Ishikawa (cell line): ENCODE results near the gene DCUN1D2.

Source experiments
- CEBPB ChIP-seq: IDR thresholded peaks from 2 replicates; pipeline ENCODE4 v1.6.1; 2012
- CREB1 ChIP-seq: IDR thresholded peaks from 2 replicates; pipeline ENCODE4 v1.6.1; 2012; ENCODE audit warnings: low read depth
- EGR1 ChIP-seq: IDR thresholded peaks from 2 replicates; pipeline ENCODE4 v1.6.1; 2012
- EP300 ChIP-seq: IDR thresholded peaks from 2 replicates; pipeline ENCODE4 v1.6.1; 2012; ENCODE audit warnings: borderline replicate concordance
- FOXM1 ChIP-seq: IDR thresholded peaks from 2 replicates; pipeline ENCODE4 v1.6.1; 2012; ENCODE audit warnings: low read depth, borderline replicate concordance
- NFIC ChIP-seq: IDR thresholded peaks from 2 replicates; pipeline ENCODE4 v1.6.1; 2012
- RAD21 ChIP-seq: IDR thresholded peaks from 2 replicates; pipeline ENCODE4 v1.6.1; 2012; ENCODE audit warnings: low read depth
- TAF1 ChIP-seq: IDR thresholded peaks from 2 replicates; pipeline ENCODE4 v1.6.1; 2012; ENCODE audit warnings: low read depth, mild to moderate bottlenecking
- TCF12 ChIP-seq: IDR thresholded peaks from 2 replicates; pipeline ENCODE4 v1.6.1; 2012; ENCODE audit warnings: low read depth
- TEAD4 ChIP-seq: IDR thresholded peaks from 2 replicates; pipeline ENCODE4 v1.6.1; 2012
- USF1 ChIP-seq: IDR thresholded peaks from 2 replicates; pipeline ENCODE4 v1.6.1; 2012
- YY1 ChIP-seq: IDR thresholded peaks from 2 replicates; pipeline ENCODE4 v1.6.1; 2012; ENCODE audit warnings: low read depth
- ZBTB7A ChIP-seq: IDR thresholded peaks from 2 replicates; pipeline ENCODE4 v1.6.1; 2012; ENCODE audit warnings: low read depth
- TF ChIP-seq, protein P1 (sequence below): IDR thresholded peaks from 2 replicates; pipeline ENCODE4 v1.6.1; 2012
- TF ChIP-seq, protein P2 (sequence below): IDR thresholded peaks from 2 replicates; pipeline ENCODE4 v1.6.1; 2012; ENCODE audit warnings: low read depth, mild to moderate bottlenecking

Gene DCUN1D2

DNA sequence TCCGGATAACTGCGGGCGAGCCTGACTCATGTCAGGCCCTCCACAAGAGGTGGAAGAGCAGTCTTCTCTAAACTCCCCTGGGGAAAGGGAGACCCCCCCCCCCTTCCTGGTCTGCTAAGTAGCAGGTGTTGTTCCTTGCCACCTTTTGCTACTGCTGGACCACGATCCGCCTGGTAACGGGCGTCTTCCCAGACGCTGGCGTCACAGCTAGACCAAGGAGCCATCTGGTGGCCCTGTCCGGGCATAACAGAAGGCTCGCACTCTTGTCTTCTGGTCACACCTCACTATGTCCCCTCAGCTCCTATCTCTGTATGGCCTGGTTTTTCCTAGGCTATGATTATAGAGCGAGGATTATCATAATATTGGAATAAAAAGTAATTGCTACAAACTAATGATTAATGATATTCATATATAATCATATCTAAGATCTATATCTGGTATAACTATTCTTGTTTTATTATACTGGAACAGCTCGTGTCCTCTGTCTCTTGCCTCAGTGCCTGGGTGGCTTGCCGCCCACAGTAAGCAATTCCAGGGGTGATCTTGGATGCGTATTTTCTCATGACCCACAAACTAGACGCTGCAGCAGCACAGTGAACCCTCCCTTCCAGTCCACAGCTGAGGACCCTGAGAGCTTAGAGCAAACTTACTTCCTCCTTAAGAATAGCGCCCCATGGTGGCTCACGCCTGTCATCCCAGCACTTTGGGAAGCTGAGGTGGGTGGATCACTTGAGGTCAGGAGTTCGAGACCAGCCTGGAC lies 39.5 kb downstream of the DCUN1D2 start:
- peak; percentile 54 for TF ChIP-seq RAD21

- TF ChIP-seq EGR1 (no peak), TEAD4 (no peak), FOXM1 (no peak), TCF12 (no peak), YY1 (no peak), CREB1 (no peak), TAF1 (no peak), ZBTB7A (no peak), RAD21 (no peak)
- TF ChIP-seq, protein P1, sequence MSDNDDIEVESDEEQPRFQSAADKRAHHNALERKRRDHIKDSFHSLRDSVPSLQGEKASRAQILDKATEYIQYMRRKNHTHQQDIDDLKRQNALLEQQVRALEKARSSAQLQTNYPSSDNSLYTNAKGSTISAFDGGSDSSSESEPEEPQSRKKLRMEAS: no peak
- TF ChIP-seq, protein P2, sequence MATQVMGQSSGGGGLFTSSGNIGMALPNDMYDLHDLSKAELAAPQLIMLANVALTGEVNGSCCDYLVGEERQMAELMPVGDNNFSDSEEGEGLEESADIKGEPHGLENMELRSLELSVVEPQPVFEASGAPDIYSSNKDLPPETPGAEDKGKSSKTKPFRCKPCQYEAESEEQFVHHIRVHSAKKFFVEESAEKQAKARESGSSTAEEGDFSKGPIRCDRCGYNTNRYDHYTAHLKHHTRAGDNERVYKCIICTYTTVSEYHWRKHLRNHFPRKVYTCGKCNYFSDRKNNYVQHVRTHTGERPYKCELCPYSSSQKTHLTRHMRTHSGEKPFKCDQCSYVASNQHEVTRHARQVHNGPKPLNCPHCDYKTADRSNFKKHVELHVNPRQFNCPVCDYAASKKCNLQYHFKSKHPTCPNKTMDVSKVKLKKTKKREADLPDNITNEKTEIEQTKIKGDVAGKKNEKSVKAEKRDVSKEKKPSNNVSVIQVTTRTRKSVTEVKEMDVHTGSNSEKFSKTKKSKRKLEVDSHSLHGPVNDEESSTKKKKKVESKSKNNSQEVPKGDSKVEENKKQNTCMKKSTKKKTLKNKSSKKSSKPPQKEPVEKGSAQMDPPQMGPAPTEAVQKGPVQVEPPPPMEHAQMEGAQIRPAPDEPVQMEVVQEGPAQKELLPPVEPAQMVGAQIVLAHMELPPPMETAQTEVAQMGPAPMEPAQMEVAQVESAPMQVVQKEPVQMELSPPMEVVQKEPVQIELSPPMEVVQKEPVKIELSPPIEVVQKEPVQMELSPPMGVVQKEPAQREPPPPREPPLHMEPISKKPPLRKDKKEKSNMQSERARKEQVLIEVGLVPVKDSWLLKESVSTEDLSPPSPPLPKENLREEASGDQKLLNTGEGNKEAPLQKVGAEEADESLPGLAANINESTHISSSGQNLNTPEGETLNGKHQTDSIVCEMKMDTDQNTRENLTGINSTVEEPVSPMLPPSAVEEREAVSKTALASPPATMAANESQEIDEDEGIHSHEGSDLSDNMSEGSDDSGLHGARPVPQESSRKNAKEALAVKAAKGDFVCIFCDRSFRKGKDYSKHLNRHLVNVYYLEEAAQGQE: no peak
Observed at GRCh38 chr13:113449693-113450347, 40.7 kb downstream of the DCUN1D2 start.

- TF ChIP-seq FOXM1: no peak
- TF ChIP-seq USF1: peak; percentile 52
- TF ChIP-seq CEBPB: no peak; the same call in 1 of the 2 replicates
- TF ChIP-seq NFIC: 0 out of 2 replicates have a peak, but pooled peaks have one; percentile 7
- TF ChIP-seq YY1: peak; percentile 68
- 0 out of 2 replicates have a peak, but pooled peaks have one; percentile 34 for TF ChIP-seq ZBTB7A
- no peak for TF ChIP-seq EGR1
- TF ChIP-seq, protein P1: peak; percentile 65
Observed at GRCh38 chr13:113448885-113449692, 41.4 kb downstream of the DCUN1D2 start.

GRCh38 chr13:113448545-113448884 lies 42.0 kb downstream of the DCUN1D2 start:
- TF ChIP-seq NFIC (0 out of 2 replicates have a peak, but pooled peaks have one; percentile 44), ZBTB7A (no peak)
- TF ChIP-seq, protein P1: no peak

- TF ChIP-seq CEBPB (no peak), TCF12 (no peak), FOXM1 (no peak), EGR1 (no peak)
Observed at GRCh38 chr13:113447596-113447995, 42.9 kb downstream of the DCUN1D2 start.

DNA sequence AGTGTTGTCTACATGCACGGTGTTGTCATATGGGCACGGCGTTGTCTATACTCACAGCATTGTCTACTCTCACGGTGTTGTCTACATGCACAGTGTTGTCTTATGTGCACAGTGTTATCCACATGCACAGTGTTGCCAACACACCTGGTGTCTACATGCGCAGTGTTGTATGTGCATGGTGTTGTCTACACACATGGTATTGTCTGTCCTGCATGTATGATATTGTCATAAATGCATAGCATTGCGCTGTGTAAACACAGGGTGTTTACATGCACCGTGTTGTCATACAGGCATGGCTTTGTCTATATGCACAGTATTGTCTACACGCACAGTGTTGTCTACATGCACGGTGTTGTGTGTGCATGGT lies 44.0 kb downstream of the DCUN1D2 start:
- no peak for TF ChIP-seq TAF1
- no peak for TF ChIP-seq EP300
- TF ChIP-seq, protein P2: no peak
- no peak for TF ChIP-seq YY1
- no peak for TF ChIP-seq TEAD4
- TF ChIP-seq TCF12: no peak
- TF ChIP-seq RAD21: no peak
- TF ChIP-seq NFIC: no peak
- TF ChIP-seq CREB1: no peak
- TF ChIP-seq, protein P1: no peak
- no peak for TF ChIP-seq ZBTB7A
- TF ChIP-seq FOXM1: no peak
- no peak for TF ChIP-seq USF1
- TF ChIP-seq EGR1: no peak
- TF ChIP-seq CEBPB: no peak
